H4 (cell line): Measurements from ENCODE around the gene HOXC13. TPM values are rescaled to one million over a fixed set of nuclear protein-coding genes. Genes with fewer than 3 reads are reported as not detected.

Source experiments
- DNase-seq: peaks from one replicate; pipeline ENCODE4 v3.0.0-alpha.2; 2015; ENCODE audit warnings: low spot score
- total RNA-seq: library from RNA; depleted of rRNA; stranded (reverse); fragments of >200 nt; shearing (Covaris generic); gene quantifications from 2 replicates; pipeline ENCODE4 v1.2.3, GENCODE V29; 2014; rRNA removed

Gene HOXC13
- 2.0 and 4.4 TPM in 2 replicates for total RNA-seq

DNA sequence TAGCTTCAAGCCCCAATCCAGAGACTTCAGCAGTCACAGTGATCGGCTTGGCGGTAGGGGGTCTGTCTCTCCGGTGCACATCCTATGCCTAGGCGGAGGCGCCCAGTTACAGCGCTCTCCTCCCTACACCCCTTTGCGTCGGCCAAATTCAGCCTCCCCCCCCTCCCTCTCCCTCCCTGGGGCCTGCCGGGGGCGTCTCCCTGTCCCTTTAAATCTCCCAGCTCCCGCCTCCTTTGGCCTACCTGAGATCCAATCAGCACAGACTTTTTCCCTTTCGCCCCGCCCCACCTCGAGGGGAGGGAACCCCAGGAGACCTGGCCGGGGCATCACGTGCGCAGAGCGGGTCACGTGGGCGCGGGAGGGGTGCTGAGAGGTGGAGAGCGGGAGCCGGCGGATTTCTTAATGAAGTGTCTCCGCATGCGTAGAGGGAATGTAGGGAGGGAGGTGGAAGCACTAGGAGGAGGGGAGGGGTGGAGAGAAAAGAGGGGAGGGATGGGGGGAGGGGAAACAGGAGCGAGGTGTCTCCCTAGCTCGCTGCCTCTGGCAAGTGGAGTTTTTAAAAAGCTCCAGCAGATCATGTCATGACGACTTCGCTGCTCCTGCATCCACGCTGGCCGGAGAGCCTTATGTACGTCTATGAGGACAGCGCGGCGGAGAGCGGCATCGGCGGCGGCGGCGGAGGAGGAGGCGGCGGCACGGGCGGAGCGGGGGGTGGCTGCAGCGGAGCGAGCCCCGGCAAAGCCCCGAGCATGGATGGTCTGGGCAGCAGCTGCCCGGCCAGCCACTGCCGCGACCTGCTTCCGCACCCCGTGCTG, at the start of gene HOXC13:
Gene HOXC13, plus strand, starts transcription at position 506 of the 815 bp plus-strand sequence. Its CDS starts 76 bp downstream, at position 582.
- peak; percentile 98 for DNase-seq

DNA sequence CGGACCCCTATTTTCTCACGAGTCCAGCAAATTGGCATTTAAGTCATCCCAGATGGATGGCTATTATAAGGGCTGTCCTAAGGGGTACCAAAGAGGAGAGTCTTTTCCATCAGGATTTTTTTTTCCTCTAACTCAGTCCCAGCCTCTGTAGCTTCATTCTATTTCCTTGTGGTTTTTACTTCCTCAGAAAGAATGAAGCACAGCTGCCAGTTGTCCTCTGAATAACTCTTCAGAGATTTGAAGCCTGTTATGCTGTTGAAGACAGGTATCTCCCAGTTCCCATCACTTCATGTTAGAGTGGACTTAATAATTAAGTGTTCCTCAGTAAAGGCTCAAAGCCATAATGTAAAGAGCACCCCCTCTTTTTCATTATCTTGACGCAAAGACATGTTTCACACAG, 48.5 kb upstream of the HOXC13 start:
- DNase-seq: no peak

- DNase-seq: no peak
Measured at GRCh38 chr12:53892762-53893395, 45.8 kb upstream of the HOXC13 start.

GRCh38 chr12:53899230-53899629, 39.4 kb upstream of the HOXC13 start:
- no peak for DNase-seq

DNA sequence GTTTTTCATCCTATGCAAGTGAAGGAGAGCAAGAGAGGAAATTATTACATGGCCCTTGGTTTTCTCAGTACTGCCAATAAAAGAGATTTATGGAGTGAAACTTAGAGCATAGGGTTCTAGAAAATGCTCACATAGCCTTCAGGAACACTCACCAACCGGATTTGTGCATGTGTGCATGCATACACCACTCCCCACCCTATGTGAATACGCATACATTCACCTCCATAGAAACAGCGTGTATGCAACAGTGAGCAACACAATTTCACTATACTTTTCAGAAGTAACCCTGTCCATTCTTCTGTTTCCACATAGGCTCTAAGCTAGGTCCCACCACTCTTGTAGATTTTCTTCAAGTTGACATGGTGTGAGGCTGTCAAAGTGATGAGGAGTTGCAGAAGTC, 31.5 kb upstream of the HOXC13 start:
- no peak for DNase-seq

GRCh38 chr12:53916788-53917655, 21.6 kb upstream of the HOXC13 start:
- DNase-seq: no peak

GRCh38 chr12:53924521-53925405, 13.9 kb upstream of the HOXC13 start:
- no peak for DNase-seq

DNA sequence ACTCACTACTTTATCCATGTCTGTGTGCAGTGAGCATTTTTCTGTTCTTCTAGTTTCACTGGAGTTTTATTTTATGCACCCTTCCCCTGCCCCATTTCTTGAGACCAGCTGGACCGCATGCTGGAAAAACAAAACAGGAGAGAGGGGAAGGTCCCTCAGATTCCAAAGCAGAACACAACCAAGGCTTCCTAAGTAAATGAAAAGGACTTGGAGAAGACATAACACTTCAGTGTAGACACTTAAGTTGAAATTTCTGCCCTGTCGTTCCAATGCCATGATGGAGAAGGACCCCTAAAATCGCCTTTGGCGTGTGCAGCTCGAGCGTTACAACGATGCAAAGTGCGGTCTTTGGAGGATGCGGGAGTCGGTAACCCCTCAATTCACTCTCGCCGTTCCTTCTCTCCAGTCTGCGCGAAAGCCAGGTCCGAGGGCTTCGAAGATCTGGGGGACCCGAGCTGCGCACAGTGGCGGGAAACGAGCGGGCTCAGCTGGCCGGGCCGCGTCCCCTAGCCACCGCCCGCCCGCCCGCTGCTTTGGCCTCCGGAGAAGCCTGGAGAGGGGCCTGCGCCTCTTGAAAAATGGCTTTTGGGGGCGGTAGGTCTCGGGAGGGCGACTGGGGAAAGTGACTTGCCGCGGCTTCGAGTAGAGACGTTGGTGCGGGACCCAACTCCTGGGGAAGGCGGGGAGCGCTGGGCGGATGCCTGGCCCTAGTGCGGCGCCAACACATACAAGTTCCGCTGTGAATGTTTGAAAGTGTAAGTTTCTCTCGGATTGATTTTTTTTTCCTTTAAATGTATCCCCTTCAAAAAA, 11.2 kb upstream of the HOXC13 start:
- DNase-seq: no peak

- DNase-seq: no peak
Measured at GRCh38 chr12:53928054-53928835, 10.4 kb upstream of the HOXC13 start.

GRCh38 chr12:53929527-53929926, 9.1 kb upstream of the HOXC13 start:
- no peak for DNase-seq

DNA sequence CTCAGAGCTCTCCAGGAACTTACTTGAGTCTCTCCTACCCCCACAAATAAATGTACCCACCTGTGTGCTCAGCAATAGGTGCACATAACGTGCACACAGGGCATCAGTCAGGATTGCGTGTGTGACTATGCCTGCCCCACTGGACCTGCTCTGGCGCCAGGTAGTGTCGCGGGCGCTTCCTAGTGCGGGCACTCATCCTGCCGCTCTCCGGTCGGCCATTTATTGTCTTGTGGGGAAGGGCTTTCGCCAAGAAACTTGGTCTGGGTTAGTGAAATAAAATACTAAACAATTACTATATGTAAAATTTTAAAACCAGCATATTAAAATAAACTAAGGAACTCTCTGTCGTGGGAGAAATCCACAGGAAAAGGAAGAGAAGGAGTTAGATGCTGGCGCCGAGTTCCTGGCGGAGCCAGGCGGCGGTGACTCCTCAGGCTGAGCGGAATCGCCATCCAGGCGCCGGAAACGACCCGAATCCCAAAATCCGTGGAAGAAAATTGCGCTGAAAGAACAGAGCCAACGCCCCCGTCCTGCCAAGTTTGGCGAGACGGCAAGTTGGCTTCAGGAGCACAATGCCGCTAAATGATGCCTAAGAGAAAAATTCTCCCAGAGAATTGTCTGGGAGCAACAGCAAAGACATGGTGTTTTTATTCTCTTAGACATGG, 7.9 kb upstream of the HOXC13 start:
- no peak for DNase-seq

- DNase-seq: no peak
Measured at GRCh38 chr12:53931844-53932581, 6.6 kb upstream of the HOXC13 start.

GRCh38 chr12:53932915-53933314, 5.7 kb upstream of the HOXC13 start:
- DNase-seq: no peak

- no peak for DNase-seq
Measured at GRCh38 chr12:53935383-53936341, 3.0 kb upstream of the HOXC13 start.

DNA sequence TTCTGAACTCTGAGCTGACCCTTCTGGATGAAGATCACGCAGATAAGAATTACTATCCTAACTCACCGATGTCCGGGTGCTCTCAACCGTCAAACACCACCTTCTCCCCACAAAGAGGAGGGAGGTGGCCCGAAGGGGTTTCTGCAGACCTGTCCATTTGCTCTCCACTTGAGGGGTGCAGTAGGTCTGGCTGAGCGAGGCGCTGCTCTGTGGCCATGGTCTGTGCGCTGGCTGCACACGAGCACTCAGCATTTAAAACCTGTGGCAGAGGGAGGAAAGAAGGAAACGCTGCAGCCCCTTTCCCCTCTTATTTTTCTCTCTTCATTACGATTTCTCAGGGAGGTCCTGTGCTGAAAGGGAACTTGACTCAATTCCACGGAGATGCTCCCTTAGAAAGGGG, 1.5 kb upstream of the HOXC13 start:
- DNase-seq: no peak

DNA sequence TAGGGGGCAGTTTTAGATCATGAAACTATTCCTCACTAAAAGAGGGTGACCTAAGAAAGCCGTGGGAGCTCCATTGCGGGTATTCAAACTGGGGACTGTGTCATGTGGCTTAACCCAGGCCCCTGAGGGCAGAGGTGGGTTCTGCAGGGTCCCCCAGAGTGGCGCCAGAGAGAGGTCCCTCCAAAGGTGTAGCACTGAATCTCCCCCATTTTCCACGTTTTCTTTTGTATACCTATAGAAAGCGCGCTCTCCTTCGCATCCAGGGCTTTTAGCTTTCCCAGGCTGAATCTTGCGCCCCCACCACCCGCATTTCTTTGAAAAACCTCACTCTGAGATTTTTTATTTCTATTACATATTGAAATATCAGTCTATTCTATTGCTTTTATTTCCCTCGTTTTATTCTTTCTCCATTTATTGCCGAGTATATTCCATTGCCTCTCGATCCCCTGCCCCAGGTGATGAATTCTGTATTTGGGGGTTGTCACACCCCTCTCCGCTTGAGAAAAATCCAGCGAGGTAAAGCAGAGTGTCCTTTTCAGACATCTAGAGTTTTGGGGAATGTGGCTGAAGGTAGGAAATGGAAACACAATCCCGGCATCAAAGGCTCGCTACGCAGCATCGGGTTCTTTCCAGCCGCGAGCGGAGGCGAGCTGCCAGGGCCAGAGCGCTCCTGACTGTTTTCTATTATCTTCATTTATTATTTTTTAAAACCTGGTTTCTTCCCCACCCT, 870 bp upstream of the HOXC13 start:
- no peak for DNase-seq
